ENCODE measurements around the gene RALY.

Gene RALY

DNA sequence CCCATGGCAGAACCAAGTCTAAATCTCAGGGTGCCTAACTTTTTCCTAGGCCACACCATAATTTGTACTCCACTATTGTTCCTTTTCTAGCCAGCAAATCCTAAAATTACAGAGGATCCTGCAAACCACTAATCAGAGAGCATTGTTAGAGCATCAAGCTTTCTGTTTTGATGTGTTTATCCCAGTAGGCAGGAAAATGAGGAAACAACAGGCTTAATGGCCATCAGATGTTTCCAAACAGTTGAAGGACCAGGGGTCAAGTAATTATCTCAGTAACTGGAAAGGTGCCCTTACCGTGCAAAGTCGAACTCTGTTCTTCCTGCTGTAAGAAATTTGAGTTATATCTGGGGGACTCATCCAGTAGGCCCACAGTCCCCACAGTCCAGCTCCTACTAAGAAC, 58.7 kb downstream of the RALY start:
- ChIA-PET CTCF (no interaction called here), POLR2A (no interaction called here)
- DNase-seq (ENCODE audit: extremely low spot score), result no peak
- TF ChIP-seq, protein P1, sequence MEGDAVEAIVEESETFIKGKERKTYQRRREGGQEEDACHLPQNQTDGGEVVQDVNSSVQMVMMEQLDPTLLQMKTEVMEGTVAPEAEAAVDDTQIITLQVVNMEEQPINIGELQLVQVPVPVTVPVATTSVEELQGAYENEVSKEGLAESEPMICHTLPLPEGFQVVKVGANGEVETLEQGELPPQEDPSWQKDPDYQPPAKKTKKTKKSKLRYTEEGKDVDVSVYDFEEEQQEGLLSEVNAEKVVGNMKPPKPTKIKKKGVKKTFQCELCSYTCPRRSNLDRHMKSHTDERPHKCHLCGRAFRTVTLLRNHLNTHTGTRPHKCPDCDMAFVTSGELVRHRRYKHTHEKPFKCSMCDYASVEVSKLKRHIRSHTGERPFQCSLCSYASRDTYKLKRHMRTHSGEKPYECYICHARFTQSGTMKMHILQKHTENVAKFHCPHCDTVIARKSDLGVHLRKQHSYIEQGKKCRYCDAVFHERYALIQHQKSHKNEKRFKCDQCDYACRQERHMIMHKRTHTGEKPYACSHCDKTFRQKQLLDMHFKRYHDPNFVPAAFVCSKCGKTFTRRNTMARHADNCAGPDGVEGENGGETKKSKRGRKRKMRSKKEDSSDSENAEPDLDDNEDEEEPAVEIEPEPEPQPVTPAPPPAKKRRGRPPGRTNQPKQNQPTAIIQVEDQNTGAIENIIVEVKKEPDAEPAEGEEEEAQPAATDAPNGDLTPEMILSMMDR (IDR thresholded peaks at IDR 0.05; ENCODE audit: control extremely low read depth, extremely low read depth, low read depth, missing control alignments), result no peak

DNA sequence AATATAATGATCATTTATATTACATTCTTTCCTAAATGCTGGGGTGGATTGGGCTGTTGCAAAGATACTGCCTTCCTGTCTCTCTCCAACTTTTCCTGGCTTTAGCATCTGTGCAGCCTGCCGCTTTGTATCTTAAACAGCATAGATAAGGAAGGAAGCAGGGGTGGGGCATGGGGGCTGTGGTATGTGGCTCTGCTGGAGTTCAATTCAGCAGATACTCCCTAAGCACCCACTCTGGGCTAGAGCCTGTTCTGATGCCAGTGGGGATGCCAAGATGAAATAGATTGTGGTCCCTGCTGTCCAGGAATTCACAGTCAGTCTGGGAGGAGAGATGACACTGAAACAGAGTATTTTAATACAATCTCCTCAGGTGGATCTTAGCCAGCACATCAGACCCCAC, 61.6 kb downstream of the RALY start:
- TF ChIP-seq, protein P1 (IDR thresholded peaks at IDR 0.05; ENCODE audit: control extremely low read depth, extremely low read depth, low read depth, missing control alignments), result no peak
- DNase-seq (ENCODE audit: extremely low spot score), result no peak
- ChIA-PET POLR2A (no interaction called here), CTCF (no interaction called here)

DNA sequence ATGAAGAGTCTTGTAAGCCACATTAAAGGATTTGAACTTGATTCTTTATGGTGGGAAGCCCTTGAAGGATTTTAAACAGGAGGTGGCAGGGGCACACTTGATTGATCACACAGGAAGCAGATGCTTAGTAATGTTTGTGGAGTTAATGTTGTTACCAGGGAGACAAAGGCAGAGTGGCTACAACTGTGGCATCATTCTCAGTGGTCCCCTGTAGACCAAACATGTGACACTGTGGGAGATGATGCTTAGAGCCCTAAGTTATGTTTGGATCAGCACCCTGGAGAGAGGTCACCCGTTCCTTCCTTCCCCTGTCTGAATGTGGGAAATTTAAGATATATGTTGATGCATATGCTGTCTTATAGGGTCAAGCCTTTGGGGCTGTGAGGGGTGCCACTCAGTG, 65.1 kb downstream of the RALY start:
- TF ChIP-seq, protein P1 (IDR thresholded peaks at IDR 0.05; ENCODE audit: control extremely low read depth, extremely low read depth, low read depth, missing control alignments), result no peak
- no peak for DNase-seq (ENCODE audit: extremely low spot score)
- ChIA-PET CTCF (interaction anchor here (3.0 kb wide), 1 partner anchor 11 kb away, joined by 13 read pairs; no protein-coding TSS in a partner anchor), POLR2A (no interaction called here)

DNA sequence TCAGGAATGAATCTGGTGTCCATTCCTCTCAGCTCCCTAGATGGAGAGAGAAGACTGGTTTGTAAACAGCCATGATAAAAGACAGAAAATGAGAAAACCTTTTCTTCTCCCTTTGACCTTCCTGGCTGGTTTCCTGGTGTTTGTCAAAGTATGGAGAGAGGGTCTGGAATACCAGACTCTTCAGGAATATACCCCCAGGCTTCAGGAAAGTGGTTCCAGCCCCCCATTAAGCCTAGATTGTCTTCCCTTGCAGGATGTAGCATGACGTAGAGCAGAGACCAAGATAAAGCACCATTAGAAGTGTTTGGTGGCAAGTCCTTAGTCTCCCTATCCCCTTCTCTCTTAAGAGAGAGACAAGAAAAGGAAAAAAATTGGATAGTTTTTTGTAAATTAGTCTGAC, 67.3 kb downstream of the RALY start:
- ChIA-PET CTCF (interaction anchor here (1.1 to 3.0 kb wide), 4 partner anchors 9 to 146 kb away, joined by 3 to 13 read pairs (median 6); no protein-coding TSS in a partner anchor), POLR2A (no interaction called here)
- TF ChIP-seq, protein P1 (IDR thresholded peaks at IDR 0.05; ENCODE audit: control extremely low read depth, extremely low read depth, low read depth, missing control alignments), result no peak
- DNase-seq (ENCODE audit: extremely low spot score), result no peak

DNA sequence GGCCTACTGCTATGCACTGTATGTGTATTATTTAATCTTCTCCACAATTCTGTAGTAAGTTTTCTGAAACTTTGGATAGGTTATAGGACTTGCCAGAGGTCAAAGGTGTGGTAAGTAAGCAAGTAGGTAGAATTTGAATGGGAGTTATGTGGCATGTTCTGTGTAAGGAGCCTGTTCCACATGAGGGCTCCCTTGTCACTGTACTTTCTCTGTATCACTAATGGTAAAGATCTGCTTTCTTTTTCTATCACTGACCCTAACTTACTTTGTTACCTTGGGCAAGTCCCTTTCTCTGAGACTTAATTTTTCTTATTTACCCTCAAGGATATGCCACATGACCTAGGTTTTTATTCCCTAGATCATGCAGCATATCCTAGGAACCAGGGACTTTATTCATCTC, 68.0 kb downstream of the RALY start:
- ChIA-PET POLR2A (no interaction called here), CTCF (interaction anchor here (1.4 to 3.0 kb wide), 3 partner anchors 8 to 16 kb away, joined by 8 to 13 read pairs (median 13); no protein-coding TSS in a partner anchor)
- TF ChIP-seq, protein P1 (IDR thresholded peaks at IDR 0.05; ENCODE audit: control extremely low read depth, extremely low read depth, low read depth, missing control alignments), result no peak
- DNase-seq (ENCODE audit: extremely low spot score), result peak; percentile 37

DNA sequence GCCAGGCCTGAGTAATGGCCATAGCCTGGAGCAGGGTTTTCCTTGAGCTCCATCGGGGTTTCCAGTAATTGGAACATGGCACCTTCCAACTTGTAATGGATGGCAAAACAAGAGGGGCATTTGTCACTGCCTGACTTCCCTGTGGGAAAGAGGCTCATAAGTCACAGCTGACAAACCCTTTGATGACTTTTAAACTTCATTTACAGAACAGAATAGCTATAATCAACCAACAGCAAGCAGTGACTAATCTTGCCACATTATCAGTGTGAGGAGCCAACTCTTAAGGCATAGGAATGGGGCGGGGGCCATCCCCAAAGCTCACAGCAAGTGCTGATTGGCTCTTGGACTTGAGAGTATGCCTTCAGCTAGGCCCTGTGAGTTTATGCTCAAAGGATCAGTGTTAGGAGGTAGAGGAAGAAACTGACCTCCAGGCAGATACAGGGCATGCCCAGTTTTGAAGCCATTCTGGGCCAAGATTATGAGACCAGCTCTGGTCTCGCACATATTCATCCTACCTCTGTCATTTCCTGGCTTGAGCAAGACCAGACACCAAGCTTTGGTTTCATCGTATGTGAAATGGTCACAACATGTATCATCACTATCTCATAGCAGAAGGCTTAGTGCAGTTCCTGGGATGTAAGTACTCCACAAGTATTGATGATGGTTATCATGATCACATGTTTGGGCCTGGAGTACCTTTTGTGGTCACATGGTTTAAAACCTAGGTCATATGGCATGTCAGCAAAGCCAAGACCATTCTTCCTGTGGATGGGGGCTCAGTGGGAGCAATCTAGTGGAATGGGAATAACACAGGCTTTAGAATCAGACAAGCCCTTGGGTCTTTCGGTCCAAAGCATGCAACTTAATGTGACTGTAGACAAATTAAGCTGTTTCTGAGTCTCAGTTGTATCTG, 69.1 kb downstream of the RALY start:
- no peak for DNase-seq (ENCODE audit: extremely low spot score)
- CTCF ChIA-PET, result interaction anchor here (0.8 to 2.2 kb wide), 5 partner anchors 11 to 55 kb away, joined by 3 to 13 read pairs (median 4); no protein-coding TSS in a partner anchor
- TF ChIP-seq, protein P1 (IDR thresholded peaks at IDR 0.05; ENCODE audit: control extremely low read depth, extremely low read depth, low read depth, missing control alignments), result no peak
- POLR2A ChIA-PET, result no interaction called here
